ENCODE data around the gene SETD1B.
A peak's percentile ranks its signal among the peaks of the same experiment; 100 is the strongest.
"Not testable (repeated sequence)": the region's sequence is repeated elsewhere in the genome, so short reads cannot be mapped to it uniquely, and the experiment has no call there.

The SETD1B gene

DNA sequence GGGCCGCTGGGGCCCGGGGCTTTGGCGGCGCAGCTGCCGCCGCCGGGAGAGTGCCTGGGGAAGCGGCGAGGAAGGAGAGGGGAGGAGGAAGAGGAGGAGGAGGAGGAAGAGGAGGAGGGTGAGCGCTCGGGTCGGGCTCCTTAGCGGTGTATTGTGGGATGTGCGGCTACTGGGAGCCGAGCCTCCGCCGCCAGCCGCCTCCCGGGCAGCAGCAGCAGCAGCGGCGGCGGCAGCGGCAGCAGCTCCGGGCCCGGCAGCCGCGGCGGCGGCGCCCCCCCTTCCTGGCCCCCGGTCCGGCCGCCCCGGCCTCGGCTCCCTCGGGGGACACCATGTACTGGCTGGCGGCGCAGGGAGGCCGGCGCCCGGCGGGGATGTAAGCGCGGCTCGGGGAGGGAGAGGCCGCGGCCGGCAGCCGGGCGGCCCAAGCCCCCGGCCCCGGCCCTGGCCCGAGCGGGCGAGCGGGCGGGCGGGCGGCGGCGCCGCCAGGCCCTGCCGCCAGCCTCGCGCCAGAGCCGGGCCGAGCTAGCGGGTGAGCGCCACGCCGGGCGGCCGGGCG, at the start of gene SETD1B:
Gene SETD1B, plus strand, starts transcription at position 149 of the 556 bp plus-strand sequence. CDS start 729 bp downstream, outside the sequence.
- no peak for DNase-seq (ENCODE audit: low spot score)

DNA sequence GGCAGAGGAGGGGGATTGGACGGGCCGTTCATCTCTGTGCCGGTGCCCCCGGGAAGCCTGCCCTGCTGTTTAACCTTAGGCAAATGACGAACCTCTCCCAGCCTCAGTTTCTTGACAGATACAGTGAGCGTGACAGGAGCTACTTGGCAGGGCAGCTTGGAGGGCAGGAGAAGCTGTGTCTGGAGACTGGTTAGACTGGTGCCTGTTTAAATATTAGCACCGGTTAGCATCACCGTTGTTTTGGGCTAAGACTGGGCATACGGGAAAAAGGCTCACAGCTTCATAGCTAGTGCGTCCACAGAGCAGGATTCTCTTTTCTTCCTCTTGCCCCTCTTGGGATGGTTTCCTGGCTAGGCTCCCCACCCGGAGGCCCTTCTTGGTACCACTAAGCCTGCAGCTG, 49.0 kb upstream of the SETD1B start:
- no peak for DNase-seq (ENCODE audit: low spot score)

GRCh38 chr12:121755591-121755990, 48.2 kb upstream of the SETD1B start:
- no peak for DNase-seq (ENCODE audit: low spot score)

- not testable (repeated sequence) for DNase-seq (ENCODE audit: low spot score)
Observed at GRCh38 chr12:121758536-121758935, 45.3 kb upstream of the SETD1B start.

GRCh38 chr12:121762269-121762668, 41.5 kb upstream of the SETD1B start:
- no peak for DNase-seq (ENCODE audit: low spot score)

DNA sequence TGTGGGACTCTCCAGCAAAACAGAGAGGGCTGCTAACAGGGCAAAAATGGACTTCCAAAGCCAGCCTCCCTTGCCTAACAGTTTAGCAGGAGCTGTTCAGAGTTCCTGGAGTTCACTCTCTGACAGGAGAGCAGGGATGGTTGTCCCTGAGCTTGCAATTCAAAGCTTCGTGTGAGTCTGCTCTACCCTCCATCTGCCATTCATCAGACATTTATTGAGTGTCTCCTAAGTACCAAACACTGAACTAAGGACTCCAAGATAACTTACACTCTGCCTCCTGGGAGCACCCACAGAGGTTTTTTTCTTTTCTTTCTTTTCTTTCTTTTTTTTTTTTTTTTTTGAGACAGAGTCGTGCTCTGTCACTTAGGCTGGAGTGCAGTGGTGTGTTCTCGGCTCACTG, 39.0 kb upstream of the SETD1B start:
- DNase-seq (ENCODE audit: low spot score), result no peak

- no peak for DNase-seq (ENCODE audit: low spot score)
Observed at GRCh38 chr12:121765573-121765972, 38.2 kb upstream of the SETD1B start.

DNA sequence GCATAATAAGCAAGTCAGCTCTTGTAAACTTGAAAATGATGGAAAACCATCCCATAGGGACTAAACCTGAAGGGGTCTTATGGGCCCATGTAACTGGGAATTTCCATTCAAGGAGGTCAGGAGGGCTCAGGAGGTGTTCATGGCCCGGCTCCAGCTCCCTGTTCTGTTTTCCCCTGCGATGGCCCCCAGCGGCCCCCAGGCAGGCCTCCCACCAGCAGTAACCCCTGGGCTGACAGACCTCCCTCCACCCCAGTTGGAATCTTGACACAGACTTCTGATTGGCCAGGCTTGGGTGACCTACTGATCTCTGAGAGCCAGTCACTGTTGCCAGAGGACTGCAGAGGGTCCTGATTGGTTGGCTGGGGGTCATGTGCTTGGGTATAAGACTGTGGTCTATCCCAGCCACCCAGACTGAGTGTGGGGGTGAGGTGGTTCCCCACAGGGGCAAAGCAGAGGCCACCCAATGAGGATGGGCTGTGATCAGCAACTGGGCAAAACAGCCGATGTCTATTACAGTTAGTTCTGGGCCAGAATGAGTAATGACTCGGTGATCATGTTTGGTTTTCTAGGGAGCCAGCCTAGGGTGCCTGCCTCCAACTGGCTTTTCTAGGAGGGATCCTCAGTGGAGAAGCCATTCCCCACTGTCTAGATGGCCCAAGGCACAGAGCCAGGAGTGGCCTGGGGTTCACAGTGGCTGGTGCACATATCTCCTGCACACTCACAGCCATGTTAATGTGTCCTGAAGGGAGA, 37.3 kb upstream of the SETD1B start:
- no peak for DNase-seq (ENCODE audit: low spot score)

DNA sequence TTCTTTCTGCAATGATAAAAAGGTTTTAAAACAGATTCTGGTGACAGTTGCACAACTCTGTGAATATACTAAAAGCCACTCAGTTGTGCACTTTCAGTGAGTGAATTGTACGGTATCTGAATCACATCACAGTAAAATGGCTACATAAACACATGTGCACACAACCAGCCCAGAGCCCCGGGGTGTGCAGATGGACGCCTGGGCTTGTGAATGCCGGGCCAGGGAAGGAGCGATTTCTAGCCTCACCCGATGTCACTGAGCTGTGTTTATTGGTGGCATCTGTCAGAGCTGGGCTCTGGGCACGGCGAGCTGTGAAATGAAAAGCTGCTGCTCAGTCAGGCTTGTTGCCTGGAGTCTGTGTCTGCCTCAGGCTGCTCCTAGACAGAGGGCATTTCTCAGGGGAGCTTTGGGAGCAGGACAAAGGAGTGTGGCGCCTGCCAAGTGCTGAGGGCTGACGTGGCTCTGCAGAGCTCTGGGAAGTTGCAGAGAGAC, 36.2 kb upstream of the SETD1B start:
- DNase-seq (ENCODE audit: low spot score), result peak; percentile 79

GRCh38 chr12:121769297-121769830, 34.4 kb upstream of the SETD1B start:
- DNase-seq (ENCODE audit: low spot score), result no peak

DNA sequence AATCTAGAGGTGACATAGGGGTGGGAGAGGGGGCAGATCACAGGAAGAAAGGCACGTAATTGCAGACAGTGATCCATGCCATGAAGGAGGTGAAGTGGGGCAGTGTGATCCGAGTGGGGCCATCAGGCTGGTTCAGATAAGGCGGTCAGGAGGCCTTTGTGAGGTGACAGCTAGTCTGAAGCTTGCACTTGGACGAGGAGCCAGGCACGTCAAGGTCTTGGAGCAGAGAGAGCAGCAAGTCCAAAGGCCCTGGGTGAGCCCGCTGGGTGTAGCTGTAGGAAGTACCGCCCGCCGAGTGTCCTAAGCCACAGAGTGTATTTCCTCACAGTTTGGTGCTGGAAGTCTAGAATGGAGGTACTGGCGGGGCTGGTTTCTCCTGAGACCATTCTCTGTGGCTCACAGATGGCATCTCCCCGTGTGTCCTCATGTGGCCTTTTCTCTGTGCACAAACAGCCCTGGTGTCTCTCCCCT, 33.9 kb upstream of the SETD1B start:
- no peak for DNase-seq (ENCODE audit: low spot score)

DNA sequence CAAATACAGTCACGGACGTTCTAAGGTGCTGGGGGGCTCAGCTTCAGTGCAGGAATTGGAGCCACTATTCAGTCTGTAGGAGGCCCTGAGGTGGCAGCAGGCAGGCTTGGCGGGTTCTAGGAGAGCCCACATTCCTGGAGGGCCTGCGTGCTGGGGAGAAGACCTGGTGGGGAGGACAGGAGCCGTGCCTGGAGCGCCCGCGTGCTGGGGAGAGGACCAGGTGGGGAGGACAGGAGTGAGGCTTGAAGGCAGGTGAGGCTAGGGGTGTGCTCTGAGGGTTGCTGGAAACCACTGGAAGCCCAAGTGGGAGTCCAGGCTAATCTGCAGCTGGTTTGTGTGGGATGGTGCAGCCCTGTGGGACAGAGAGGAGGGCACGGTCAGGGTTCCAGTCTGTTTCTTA, 33.4 kb upstream of the SETD1B start:
- no peak for DNase-seq (ENCODE audit: low spot score)

GRCh38 chr12:121770813-121771625, 32.8 kb upstream of the SETD1B start:
- DNase-seq (ENCODE audit: low spot score), result no peak

- DNase-seq (ENCODE audit: low spot score), result peak; percentile 51
Observed at GRCh38 chr12:121773011-121773777, 30.6 kb upstream of the SETD1B start.

- no peak for DNase-seq (ENCODE audit: low spot score)
Observed at GRCh38 chr12:121774968-121775474, 28.8 kb upstream of the SETD1B start.

DNA sequence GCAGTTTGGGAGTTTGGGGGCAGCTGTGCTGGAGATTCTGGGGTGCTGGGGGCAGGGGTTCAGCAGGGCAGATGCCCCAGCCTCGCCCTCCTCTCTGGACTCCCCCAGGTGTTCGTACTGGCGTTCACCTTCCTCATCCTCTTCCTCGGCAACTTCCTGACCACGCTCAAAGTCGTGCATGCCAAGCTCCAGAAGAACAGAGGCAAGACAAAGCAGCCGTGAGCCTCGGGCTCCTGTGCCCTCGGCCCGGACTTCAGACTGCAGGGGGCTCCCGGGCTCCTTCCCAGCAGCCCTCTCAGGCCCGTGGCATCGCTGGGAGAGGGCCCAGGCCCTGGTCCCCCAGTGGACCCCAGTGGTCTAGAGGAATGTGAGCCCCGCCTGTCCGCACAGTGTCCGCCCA, 28.3 kb upstream of the SETD1B start:
- DNase-seq (ENCODE audit: low spot score), result no peak

GRCh38 chr12:121776190-121777098, 27.4 kb upstream of the SETD1B start:
- no peak for DNase-seq (ENCODE audit: low spot score)

DNA sequence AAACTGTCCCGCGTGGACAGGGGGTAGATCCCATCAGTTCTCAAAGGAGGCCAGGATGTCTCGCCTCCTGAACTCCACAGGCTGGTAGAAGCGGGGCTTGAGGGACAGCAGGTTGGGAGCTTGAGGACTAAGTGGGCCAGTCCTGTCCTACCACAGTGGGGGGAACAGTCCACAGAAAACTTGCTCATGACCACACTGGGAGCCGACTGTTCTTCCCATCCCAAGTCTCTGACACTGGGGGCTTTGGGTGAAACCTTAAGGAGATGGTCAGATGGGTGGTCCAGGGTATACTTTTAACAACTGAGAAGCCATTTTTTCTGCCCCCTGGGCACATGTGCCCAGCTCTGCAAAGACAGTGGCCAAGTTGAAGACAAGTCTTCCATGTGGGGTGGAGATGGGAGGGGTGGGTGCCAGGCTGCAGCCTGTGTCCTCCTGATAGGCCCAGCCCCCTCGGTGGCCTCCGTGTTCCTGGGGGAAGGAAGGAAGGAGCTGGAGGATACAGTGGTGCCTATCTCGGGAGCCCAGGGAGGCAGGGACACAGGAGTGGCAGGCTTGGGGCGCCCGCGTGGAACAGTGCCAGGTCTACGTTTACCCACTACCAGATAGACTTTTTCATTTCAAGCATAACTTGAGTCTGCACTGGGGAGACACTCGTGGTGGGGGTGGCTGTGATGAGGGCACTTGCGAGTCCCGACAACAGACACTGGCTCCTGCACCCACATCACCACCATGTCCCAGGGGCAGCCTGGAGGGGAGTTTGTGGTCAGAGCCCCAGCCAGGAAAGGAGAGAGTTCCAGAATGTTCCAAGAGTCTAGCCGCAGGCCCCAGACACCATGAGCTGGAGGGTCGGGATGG, 25.0 kb upstream of the SETD1B start:
- no peak for DNase-seq (ENCODE audit: low spot score)

- DNase-seq (ENCODE audit: low spot score), result no peak
Observed at GRCh38 chr12:121779422-121779895, 24.4 kb upstream of the SETD1B start.
